WTC11 (cell line): Measurements from ENCODE around the gene ERF. TPM values are rescaled to one million over a fixed set of nuclear protein-coding genes. Genes with fewer than 3 reads are reported as not detected.

Source experiments
- ATAC-seq: fragments of 200-7000 bp; cut with Tn5 transposase; 2 replicates; pipeline ENCODE4 v1.10.0; 2021; ENCODE audit warnings: mild to moderate bottlenecking, moderate library complexity
- CTCF ChIA-PET: fragments of 300-600 bp; sonication (Branson Sonifier 250); formaldehyde crosslinking; loops from one replicate; lab custom pipeline; 2021; ENCODE audit warnings: antibody characterized with exemption; lab: Charles Lee
- POLR2A ChIA-PET: fragments of 350-600 bp; sonication (Branson Sonifier 250); formaldehyde crosslinking; loops from one replicate; lab custom pipeline; 2021; ENCODE audit warnings: antibody characterized with exemption; lab: Charles Lee
- DNase-seq: peaks from one replicate; pipeline ENCODE4 v3.0.0; 2021; ENCODE audit warnings: low spot score
- H3K27ac Mint-ChIP-seq: 2 replicates; pipeline ENCODE4 v1.8.0; 2021; ENCODE audit warnings: mixed read lengths
- H3K27me3 Mint-ChIP-seq: 2 replicates; pipeline ENCODE4 v1.8.0; 2021; ENCODE audit warnings: low read depth, mild to moderate bottlenecking, moderate library complexity, mixed read lengths
- H3K36me3 Mint-ChIP-seq: 2 replicates; pipeline ENCODE4 v1.8.0; 2021; ENCODE audit warnings: mixed read lengths
- H3K4me1 Mint-ChIP-seq: 2 replicates; pipeline ENCODE4 v1.8.0; 2022; ENCODE audit warnings: mixed read lengths
- H3K4me3 Mint-ChIP-seq: 2 replicates; pipeline ENCODE4 v1.8.0; 2021; ENCODE audit warnings: mild to moderate bottlenecking, moderate library complexity, mixed read lengths
- H3K9me3 Mint-ChIP-seq: 2 replicates; pipeline ENCODE4 v1.8.0; 2021; ENCODE audit warnings: mixed read lengths
- ATF2 ChIP-seq: sonication (generic); formaldehyde crosslinking; IDR thresholded peaks from 2 replicates; pipeline ENCODE4 v1.8.1; 2022; ENCODE audit warnings: low read depth, missing genetic modification reagents, borderline replicate concordance
- CBFB ChIP-seq: sonication (generic); formaldehyde crosslinking; IDR thresholded peaks from 2 replicates; pipeline ENCODE4 v1.8.1; 2022; ENCODE audit warnings: mild to moderate bottlenecking, low read depth, missing genetic modification reagents
- FOXJ3 ChIP-seq: sonication (generic); formaldehyde crosslinking; IDR thresholded peaks from 2 replicates; pipeline ENCODE4 v1.9.0; 2021; ENCODE audit warnings: missing genetic modification reagents, mild to moderate bottlenecking, borderline replicate concordance
- FOXP1 ChIP-seq: sonication (generic); formaldehyde crosslinking; IDR thresholded peaks from 2 replicates; pipeline ENCODE4 v1.8.0; 2022; ENCODE audit warnings: missing genetic modification reagents, mild to moderate bottlenecking, moderate library complexity, borderline replicate concordance
- HMGA2 ChIP-seq: fragments of 250-450 bp; sonication (Bioruptor Pico); IDR thresholded peaks from 2 replicates; pipeline ENCODE4 v1.4.0; 2021; ENCODE audit warnings: mild to moderate bottlenecking, moderate library complexity
- IRF2 ChIP-seq: sonication (generic); formaldehyde crosslinking; IDR thresholded peaks from 2 replicates; pipeline ENCODE4 v1.8.0; 2022; ENCODE audit warnings: low read depth, missing genetic modification reagents, borderline replicate concordance
- JAZF1 ChIP-seq: fragments of 250-450 bp; sonication (Bioruptor Pico); IDR thresholded peaks from 2 replicates; pipeline ENCODE4 v1.9.0; 2021; ENCODE audit warnings: moderate library complexity, mild to moderate bottlenecking, inconsistent platforms
- MXD4 ChIP-seq: fragments of 250-450 bp; sonication (Bioruptor Pico); IDR thresholded peaks from 2 replicates; pipeline ENCODE4 v1.8.0; 2021; ENCODE audit warnings: mild to moderate bottlenecking, moderate library complexity, borderline replicate concordance
- NR2C2 ChIP-seq: sonication (generic); formaldehyde crosslinking; IDR thresholded peaks from 2 replicates; pipeline ENCODE4 v1.8.0; 2022; ENCODE audit warnings: mild to moderate bottlenecking, missing genetic modification reagents
- OVOL2 ChIP-seq: fragments of 250-450 bp; sonication (Bioruptor Pico); IDR thresholded peaks from 2 replicates; pipeline ENCODE4 v1.9.0; 2021; ENCODE audit warnings: mild to moderate bottlenecking, borderline replicate concordance
- RELA ChIP-seq: sonication (generic); formaldehyde crosslinking; IDR thresholded peaks from 2 replicates; pipeline ENCODE4 v1.8.1; 2022; ENCODE audit warnings: missing genetic modification reagents, mild to moderate bottlenecking, borderline replicate concordance
- TEAD1 ChIP-seq: sonication (generic); formaldehyde crosslinking; IDR thresholded peaks from 2 replicates; pipeline ENCODE4 v1.8.0; 2022; ENCODE audit warnings: mild to moderate bottlenecking, missing genetic modification reagents
- TEAD4 ChIP-seq: sonication (generic); formaldehyde crosslinking; IDR thresholded peaks from 2 replicates; pipeline ENCODE4 v1.8.0; 2022; ENCODE audit warnings: mild to moderate bottlenecking, missing genetic modification reagents
- ZBTB43 ChIP-seq: sonication (generic); formaldehyde crosslinking; IDR thresholded peaks from 2 replicates; pipeline ENCODE4 v1.8.1; 2023; ENCODE audit warnings: mild to moderate bottlenecking, missing genetic modification reagents
- ZMAT4 ChIP-seq: fragments of 250-450 bp; sonication (Bioruptor Pico); IDR thresholded peaks from 2 replicates; pipeline ENCODE4 v1.9.0; 2021; ENCODE audit warnings: mild to moderate bottlenecking
- ZNF396 ChIP-seq: fragments of 250-450 bp; sonication (Bioruptor Pico); IDR thresholded peaks from 2 replicates; pipeline ENCODE4 v1.8.0; 2021; ENCODE audit warnings: mild to moderate bottlenecking, moderate library complexity, borderline replicate concordance
- ZNF416 ChIP-seq: fragments of 250-450 bp; sonication (Bioruptor Pico); IDR thresholded peaks from 2 replicates; pipeline ENCODE4 v1.9.0; 2021; ENCODE audit warnings: mild to moderate bottlenecking, inconsistent platforms
- ZNF671 ChIP-seq: fragments of 250-450 bp; sonication (Bioruptor Pico); IDR thresholded peaks from 2 replicates; pipeline ENCODE4 v1.8.0; 2021; ENCODE audit warnings: mild to moderate bottlenecking
- total RNA-seq: library from RNA; stranded (reverse); gene quantifications from 3 replicates; pipeline ENCODE4 v1.2.3, GENCODE V29; 2021
- TF ChIP-seq, protein P1 (sequence below): sonication (generic); formaldehyde crosslinking; conservative IDR thresholded peaks from 2 replicates; pipeline ENCODE4 v1.8.1; 2022; ENCODE audit warnings: mild to moderate bottlenecking, missing genetic modification reagents
- TF ChIP-seq, protein P2 (sequence below): sonication (generic); formaldehyde crosslinking; conservative IDR thresholded peaks from 2 replicates; pipeline ENCODE4 v1.8.1; 2023; ENCODE audit warnings: mild to moderate bottlenecking, low read depth, missing genetic modification reagents, moderate library complexity
- TF ChIP-seq, protein P3 (sequence below): sonication (generic); formaldehyde crosslinking; IDR thresholded peaks from 2 replicates; pipeline ENCODE4 v1.8.1; 2022; ENCODE audit warnings: missing genetic modification reagents, borderline replicate concordance
- TF ChIP-seq, protein P4 (sequence below): sonication (generic); formaldehyde crosslinking; IDR thresholded peaks from 2 replicates; pipeline ENCODE4 v1.8.0; 2022; ENCODE audit warnings: mild to moderate bottlenecking, missing genetic modification reagents

Gene ERF
- total RNA-seq, 1 experiment from 2014 or later = 65.9 TPM

DNA sequence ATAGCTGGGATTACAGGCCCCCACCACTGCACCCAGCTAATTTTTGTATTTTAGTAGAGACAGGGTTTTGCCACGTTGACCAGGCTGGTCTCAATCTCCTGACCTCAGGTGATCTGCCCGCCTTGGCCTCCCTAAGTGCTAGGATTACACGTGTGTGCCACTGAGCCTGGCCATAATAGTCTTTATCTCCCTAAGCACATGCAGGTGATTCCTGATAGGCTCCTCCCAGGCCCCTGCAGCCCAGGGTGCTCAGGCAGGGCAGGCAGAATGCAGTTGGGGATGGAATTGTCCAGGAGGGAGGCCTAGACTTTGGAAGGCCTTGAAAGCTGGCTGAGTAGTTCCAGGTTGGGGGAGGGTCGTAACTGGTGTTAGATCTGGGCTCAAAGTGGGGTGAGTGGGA is 26.3 kb downstream of the ERF start (continued):
- TF ChIP-seq ATF2 (CRISPR knock-in tag) = no peak
- TF ChIP-seq, protein P1, sequence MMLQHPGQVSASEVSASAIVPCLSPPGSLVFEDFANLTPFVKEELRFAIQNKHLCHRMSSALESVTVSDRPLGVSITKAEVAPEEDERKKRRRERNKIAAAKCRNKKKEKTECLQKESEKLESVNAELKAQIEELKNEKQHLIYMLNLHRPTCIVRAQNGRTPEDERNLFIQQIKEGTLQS (CRISPR knock-in tag) = no peak
- no peak for TF ChIP-seq RELA
- TF ChIP-seq ZNF416 (CRISPR knock-in tag) = no peak
- no peak for TF ChIP-seq JAZF1
- TF ChIP-seq ZMAT4 (CRISPR knock-in tag) = no peak
- TF ChIP-seq CBFB (CRISPR knock-in tag) = no peak
- no peak for TF ChIP-seq MXD4 (CRISPR knock-in tag)

DNA sequence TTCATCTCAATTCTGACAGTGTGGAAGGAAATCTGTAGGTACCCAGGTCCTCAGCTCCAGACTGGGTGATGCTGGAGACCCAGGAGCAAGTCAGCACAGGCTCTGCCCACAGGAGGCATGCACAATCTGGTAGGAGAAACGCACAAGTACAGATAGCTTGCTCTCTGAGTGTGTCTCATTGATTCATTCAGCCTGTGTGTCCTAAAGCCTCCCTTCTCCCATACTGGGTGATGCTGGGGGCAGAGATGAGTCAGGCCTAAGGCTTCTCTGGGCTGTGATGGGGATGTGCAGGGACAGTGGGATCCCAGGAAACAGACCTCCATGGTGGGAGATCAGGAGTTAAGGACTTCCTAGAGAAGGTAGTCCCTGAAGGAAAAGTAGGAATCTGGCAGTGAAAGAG is 28.0 kb downstream of the ERF start:
- ATAC-seq (no peak), DNase-seq (no peak)
- TF ChIP-seq IRF2 (CRISPR knock-in tag) = no peak
- no peak for TF ChIP-seq NR2C2
- TF ChIP-seq, protein P2, sequence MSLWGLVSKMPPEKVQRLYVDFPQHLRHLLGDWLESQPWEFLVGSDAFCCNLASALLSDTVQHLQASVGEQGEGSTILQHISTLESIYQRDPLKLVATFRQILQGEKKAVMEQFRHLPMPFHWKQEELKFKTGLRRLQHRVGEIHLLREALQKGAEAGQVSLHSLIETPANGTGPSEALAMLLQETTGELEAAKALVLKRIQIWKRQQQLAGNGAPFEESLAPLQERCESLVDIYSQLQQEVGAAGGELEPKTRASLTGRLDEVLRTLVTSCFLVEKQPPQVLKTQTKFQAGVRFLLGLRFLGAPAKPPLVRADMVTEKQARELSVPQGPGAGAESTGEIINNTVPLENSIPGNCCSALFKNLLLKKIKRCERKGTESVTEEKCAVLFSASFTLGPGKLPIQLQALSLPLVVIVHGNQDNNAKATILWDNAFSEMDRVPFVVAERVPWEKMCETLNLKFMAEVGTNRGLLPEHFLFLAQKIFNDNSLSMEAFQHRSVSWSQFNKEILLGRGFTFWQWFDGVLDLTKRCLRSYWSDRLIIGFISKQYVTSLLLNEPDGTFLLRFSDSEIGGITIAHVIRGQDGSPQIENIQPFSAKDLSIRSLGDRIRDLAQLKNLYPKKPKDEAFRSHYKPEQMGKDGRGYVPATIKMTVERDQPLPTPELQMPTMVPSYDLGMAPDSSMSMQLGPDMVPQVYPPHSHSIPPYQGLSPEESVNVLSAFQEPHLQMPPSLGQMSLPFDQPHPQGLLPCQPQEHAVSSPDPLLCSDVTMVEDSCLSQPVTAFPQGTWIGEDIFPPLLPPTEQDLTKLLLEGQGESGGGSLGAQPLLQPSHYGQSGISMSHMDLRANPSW (CRISPR knock-in tag) = no peak
- no peak for TF ChIP-seq ZNF396
- TF ChIP-seq FOXP1 (CRISPR knock-in tag) = no peak
- no peak for TF ChIP-seq ZBTB43 (CRISPR knock-in tag)
- TF ChIP-seq OVOL2 (CRISPR knock-in tag) = no peak
- TF ChIP-seq TEAD4 = no peak
- TF ChIP-seq, protein P3, sequence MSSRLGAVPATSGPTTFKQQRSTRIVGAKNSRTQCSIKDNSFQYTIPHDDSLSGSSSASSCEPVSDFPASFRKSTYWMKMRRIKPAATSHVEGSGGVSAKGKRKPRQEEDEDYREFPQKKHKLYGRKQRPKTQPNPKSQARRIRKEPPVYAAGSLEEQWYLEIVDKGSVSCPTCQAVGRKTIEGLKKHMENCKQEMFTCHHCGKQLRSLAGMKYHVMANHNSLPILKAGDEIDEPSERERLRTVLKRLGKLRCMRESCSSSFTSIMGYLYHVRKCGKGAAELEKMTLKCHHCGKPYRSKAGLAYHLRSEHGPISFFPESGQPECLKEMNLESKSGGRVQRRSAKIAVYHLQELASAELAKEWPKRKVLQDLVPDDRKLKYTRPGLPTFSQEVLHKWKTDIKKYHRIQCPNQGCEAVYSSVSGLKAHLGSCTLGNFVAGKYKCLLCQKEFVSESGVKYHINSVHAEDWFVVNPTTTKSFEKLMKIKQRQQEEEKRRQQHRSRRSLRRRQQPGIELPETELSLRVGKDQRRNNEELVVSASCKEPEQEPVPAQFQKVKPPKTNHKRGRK (CRISPR knock-in tag) = no peak
- no peak for TF ChIP-seq FOXJ3 (CRISPR knock-in tag)
- no peak for TF ChIP-seq ZNF671 (CRISPR knock-in tag)
- no peak for TF ChIP-seq TEAD1
- TF ChIP-seq, protein P4, sequence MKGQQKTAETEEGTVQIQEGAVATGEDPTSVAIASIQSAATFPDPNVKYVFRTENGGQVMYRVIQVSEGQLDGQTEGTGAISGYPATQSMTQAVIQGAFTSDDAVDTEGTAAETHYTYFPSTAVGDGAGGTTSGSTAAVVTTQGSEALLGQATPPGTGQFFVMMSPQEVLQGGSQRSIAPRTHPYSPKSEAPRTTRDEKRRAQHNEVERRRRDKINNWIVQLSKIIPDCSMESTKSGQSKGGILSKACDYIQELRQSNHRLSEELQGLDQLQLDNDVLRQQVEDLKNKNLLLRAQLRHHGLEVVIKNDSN (CRISPR knock-in tag) = no peak
- TF ChIP-seq, protein P1 (CRISPR knock-in tag) = no peak
- no peak for TF ChIP-seq HMGA2 (CRISPR knock-in tag)
- no peak for TF ChIP-seq ZNF416 (CRISPR knock-in tag)
- ChIA-PET CTCF (no interaction called here), POLR2A (no interaction called here)
- H3K4me1 Mint-ChIP-seq = no peaks in the 10 kb centered on the region
- H3K27me3 Mint-ChIP-seq = no peaks in the 10 kb centered on the region
- no peaks in the 10 kb centered on the region for H3K9me3 Mint-ChIP-seq
- H3K4me3 Mint-ChIP-seq = no peak overlapping the region
- no peak overlapping the region for H3K27ac Mint-ChIP-seq
- H3K36me3 Mint-ChIP-seq = peaks cover 48% of the 10 kb centered on the region
